K562 (cell line): ENCODE results near the gene MTX3. TPM values are rescaled to one million over a fixed set of nuclear protein-coding genes. Genes with fewer than 3 reads are reported as not detected.

Experiments
- ATAC-seq: fragments of 200-7000 bp; cut with Tn5 transposase; 3 replicates; pipeline ENCODE4 v1.9.1; 2020; ENCODE audit warnings: moderate library complexity
- BruUV-seq: library from RNA; stranded (reverse); fragments of 400-500 nt; replicated peaks from 2 replicates; lab custom pipeline; 2021; lab: Mats Ljungman, UMichigan
- CTCF ChIA-PET: fragments of 300-600 bp; formaldehyde crosslinking; extraction: SDS; loops from one replicate; lab custom pipeline; 2021; ENCODE audit warnings: low intra/inter-chr PET ratio; lab: Yijun Ruan, JAX
- POLR2A ChIA-PET: fragments of 300-600, 350-650 bp; sonication (Branson Sonifier 250); formaldehyde crosslinking; extraction: SDS; loops from one replicate; lab custom pipeline; 2021; ENCODE audit warnings: antibody characterized with exemption, inconsistent platforms; lab: Yijun Ruan, JAX
- DNase-seq, 4 experiments: peaks; one replicate each; pipeline versions ENCODE4 v3.0.0 to v3.0.0-alpha.2; 2011 to 2018; ENCODE audit warnings: low spot score in 3 of 4, mixed read lengths in 3 of 4; ENCODE audit errors: extremely low read depth in 1 of 4
- FAIRE-seq: peaks from 2 replicates; lab custom pipeline; 2011; peaks lifted over from hg19 to GRCh38; lab: Jason Lieb, UNC
- H2AFZ ChIP-seq: 2 replicates; pipeline ENCODE4 v1.6.0; 2011; ENCODE audit warnings: low read depth, low read length, control low read depth, inconsistent platforms
- H3K27ac ChIP-seq: fragments of 200-600 bp; 3 replicates; pipeline ENCODE4 v1.8.0; 2011; ENCODE audit warnings: low read depth, mild to moderate bottlenecking, control low read depth, inconsistent platforms, low read length, moderate library complexity, mixed read lengths; ENCODE audit errors: extremely low read depth
- H3K27me3 ChIP-seq, 2 experiments: fragments of 300-600 bp in 1 of 2; 2 replicates in 1 of 2; 3 replicates in 1 of 2; pipeline versions ENCODE4 v1.6.0 to v1.8.0; 2011; ENCODE audit warnings: inconsistent platforms in 2 of 2, low read length in 2 of 2, mild to moderate bottlenecking in 1 of 2, mixed read lengths in 1 of 2, moderate library complexity in 1 of 2; ENCODE audit not compliant: control insufficient read depth in 2 of 2, insufficient read depth in 2 of 2
- H3K36me3 ChIP-seq: fragments of 300-600 bp; 3 replicates; pipeline ENCODE4 v1.8.0; 2011; ENCODE audit warnings: mild to moderate bottlenecking, low read length, inconsistent platforms; ENCODE audit not compliant: control insufficient read depth, insufficient read depth
- H3K4me1 ChIP-seq, 2 experiments: fragments of 200-600 bp in 1 of 2; replicated peaks in 1 of 2; 2 replicates in 1 of 2; 3 replicates in 1 of 2; pipeline versions ENCODE4 v1.5.1 to v1.8.0; 2011; ENCODE audit warnings: inconsistent platforms in 2 of 2, low read length in 2 of 2, mild to moderate bottlenecking in 1 of 2, mixed read lengths in 1 of 2, moderate library complexity in 1 of 2; ENCODE audit not compliant: control insufficient read depth in 2 of 2, insufficient read depth in 2 of 2
- H3K4me2 ChIP-seq: 2 replicates; pipeline ENCODE4 v1.6.1; 2011; ENCODE audit warnings: low read length, control low read depth, inconsistent platforms, mixed read lengths; ENCODE audit not compliant: insufficient read depth
- H3K4me3 ChIP-seq: fragments of 200-600 bp; sonication (generic), shearing (Covaris generic); 2 replicates; pipeline ENCODE4 v1.5.1; 2016; ENCODE audit warnings: control low read depth, inconsistent platforms
- H3K79me2 ChIP-seq: fragments of 200-600 bp; 3 replicates; pipeline ENCODE4 v1.8.0; 2011; ENCODE audit warnings: low read length, inconsistent platforms; ENCODE audit not compliant: control insufficient read depth, insufficient read depth
- H3K9ac ChIP-seq, 2 experiments: 2 replicates each; pipeline versions ENCODE4 v1.6.0 to v1.6.1; 2011; ENCODE audit warnings: low read depth in 2 of 2, low read length in 2 of 2, control low read depth in 1 of 2, inconsistent platforms in 1 of 2, mild to moderate bottlenecking in 1 of 2, mixed read lengths in 1 of 2; ENCODE audit not compliant: insufficient read depth in 1 of 2
- H3K9me1 ChIP-seq: one replicate; pipeline ENCODE4 v1.6.0; 2011; ENCODE audit warnings: inconsistent platforms, mild to moderate bottlenecking, low read length, moderate library complexity; ENCODE audit not compliant: control insufficient read depth, insufficient read depth
- H3K9me3 ChIP-seq: replicated peaks from 2 replicates; pipeline ENCODE4 v1.5.1; 2011; ENCODE audit warnings: low read depth, low read length, inconsistent platforms; ENCODE audit not compliant: control insufficient read depth, insufficient read depth
- H4K20me1 ChIP-seq: replicated peaks from 2 replicates; pipeline ENCODE4 v1.6.1; 2011; ENCODE audit warnings: low read length, inconsistent platforms, mixed read lengths; ENCODE audit not compliant: control insufficient read depth, insufficient read depth
- FOXA1 ChIP-seq: fragments of 450-650 bp; IDR thresholded peaks from 2 replicates; pipeline ENCODE4 v1.6.1; 2016; ENCODE audit warnings: mild to moderate bottlenecking, borderline replicate concordance
- FOXJ3 ChIP-seq: sonication (generic); formaldehyde crosslinking; IDR thresholded peaks from 2 replicates; pipeline ENCODE4 v1.4.0; 2020; ENCODE audit warnings: mild to moderate bottlenecking, missing genetic modification reagents
- POLR3G ChIP-seq: IDR thresholded peaks from 2 replicates; pipeline ENCODE4 v1.6.1; 2011; ENCODE audit not compliant: insufficient read length, insufficient replicate concordance; ENCODE audit errors: extremely low read depth
- ZNF778 ChIP-seq: fragments of 450-650 bp; formaldehyde crosslinking; IDR thresholded peaks from 2 replicates; pipeline ENCODE4 v1.4.0; 2020; ENCODE audit warnings: mild to moderate bottlenecking, moderate library complexity
- WGBS: fragments of 100-300 bp; shearing (Covaris generic); methylation state at CpG from one replicate; pipeline ENCODE4 v1.1.6; 2016; ENCODE audit warnings: low coverage, mixed read lengths; ENCODE audit not compliant: insufficient coverage; ENCODE audit errors: missing lambda C conversion rate; 5-methylcytosine and 5-hydroxymethylcytosine counted together
- in situ Hi-C: fragments of 300-500 bp; cut with MboI; formaldehyde crosslinking; loops from 4 replicates; pipeline ENCODE4 v1.15.0; 2018; ENCODE audit warnings: inconsistent platforms, mixed read lengths
- intact Hi-C: fragments of 100-400 bp; cut with micrococcal nuclease; formaldehyde crosslinking; loops from 2 replicates; pipeline ENCODE4 v1.14.2; 2022
- polyA plus RNA-seq, 8 experiments: library from polyadenylated mRNA; depleted of rRNA in 4 of 8; stranded (reverse) in 5 of 8; unstranded in 3 of 8; fragments of >200 nt; fragmentation: Nextera tagmentation in 2 of 8; fragmentation: Illumina TruSeq in 1 of 8; extraction: Ambion mirVana in 2 of 8; extraction: Trizol in 1 of 8; gene quantifications; 2 replicates each; pipeline versions ENCODE4 v1.2.1 to v1.2.3, GENCODE V29; 2011 to 2014; ENCODE audit warnings: inconsistent platforms in 1 of 8, missing spikeins in 1 of 8
- total RNA-seq, 7 experiments: library from RNA; depleted of rRNA in 6 of 7; stranded (reverse); fragments of >200 nt in 6 of 7; fragmentation: Illumina TruSeq in 2 of 7; extraction: Trizol in 2 of 7; gene quantifications; 2 replicates each; pipeline versions ENCODE4 v1.2.1 to v1.2.3, GENCODE V29; 2011 to 2021; ENCODE audit warnings: low replicate concordance in 1 of 7
- TF ChIP-seq, protein P1 (sequence below), 2 experiments: fragments of 450-650 bp in 1 of 2; IDR thresholded peaks; 2 replicates each; pipeline ENCODE4 v1.6.1; 2011 to 2017; ENCODE audit warnings: low read depth in 2 of 2, antibody characterized with exemption in 1 of 2, borderline replicate concordance in 1 of 2, low read length in 1 of 2, mild to moderate bottlenecking in 1 of 2, mixed read lengths in 1 of 2; ENCODE audit not compliant: control insufficient read depth in 1 of 2
- TF ChIP-seq, protein P2 (sequence below): fragments of 250-450 bp; sonication (Bioruptor Pico); IDR thresholded peaks from 2 replicates; pipeline ENCODE4 v1.4.0; 2020; ENCODE audit warnings: mild to moderate bottlenecking
- TF ChIP-seq, protein P3 (sequence below): IDR thresholded peaks from 3 replicates; pipeline ENCODE4 v1.6.1; 2011; ENCODE audit warnings: borderline replicate concordance, mild to moderate bottlenecking, moderate library complexity; ENCODE audit not compliant: insufficient read length; ENCODE audit errors: extremely low read depth
- TF ChIP-seq, protein P4 (sequence below): fragments of 250-450 bp; sonication (Bioruptor Pico); IDR thresholded peaks from 2 replicates; pipeline ENCODE4 v1.5.0; 2021

The MTX3 gene
- total and polyA plus RNA-seq, 9 of the 15 experiments (the other 6 are each of a cell fraction or from before 2014, with no cell fraction given): 0.04 to 0.36 (median 0.15) TPM; not detected in 1

DNA sequence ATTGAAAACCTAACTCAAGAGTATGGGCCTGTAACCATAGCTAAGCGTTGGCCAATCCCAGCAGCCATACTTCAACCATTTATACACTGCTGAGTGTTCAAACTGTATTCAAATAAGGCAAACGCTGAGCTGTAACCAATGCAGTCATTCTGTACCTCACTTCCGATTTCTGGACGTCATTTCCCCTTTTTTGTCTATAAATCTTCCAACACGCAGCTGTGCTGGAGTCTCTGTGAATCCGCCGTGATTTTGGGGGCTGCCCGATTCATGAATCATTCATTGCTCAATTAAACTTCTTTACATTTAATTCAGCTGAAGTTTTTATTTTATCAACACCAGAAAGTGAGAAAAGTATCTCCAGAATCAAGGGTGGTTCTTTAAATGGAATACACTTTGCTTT, 31.7 kb downstream of the MTX3 start (continued):
- TF ChIP-seq, protein P1, sequence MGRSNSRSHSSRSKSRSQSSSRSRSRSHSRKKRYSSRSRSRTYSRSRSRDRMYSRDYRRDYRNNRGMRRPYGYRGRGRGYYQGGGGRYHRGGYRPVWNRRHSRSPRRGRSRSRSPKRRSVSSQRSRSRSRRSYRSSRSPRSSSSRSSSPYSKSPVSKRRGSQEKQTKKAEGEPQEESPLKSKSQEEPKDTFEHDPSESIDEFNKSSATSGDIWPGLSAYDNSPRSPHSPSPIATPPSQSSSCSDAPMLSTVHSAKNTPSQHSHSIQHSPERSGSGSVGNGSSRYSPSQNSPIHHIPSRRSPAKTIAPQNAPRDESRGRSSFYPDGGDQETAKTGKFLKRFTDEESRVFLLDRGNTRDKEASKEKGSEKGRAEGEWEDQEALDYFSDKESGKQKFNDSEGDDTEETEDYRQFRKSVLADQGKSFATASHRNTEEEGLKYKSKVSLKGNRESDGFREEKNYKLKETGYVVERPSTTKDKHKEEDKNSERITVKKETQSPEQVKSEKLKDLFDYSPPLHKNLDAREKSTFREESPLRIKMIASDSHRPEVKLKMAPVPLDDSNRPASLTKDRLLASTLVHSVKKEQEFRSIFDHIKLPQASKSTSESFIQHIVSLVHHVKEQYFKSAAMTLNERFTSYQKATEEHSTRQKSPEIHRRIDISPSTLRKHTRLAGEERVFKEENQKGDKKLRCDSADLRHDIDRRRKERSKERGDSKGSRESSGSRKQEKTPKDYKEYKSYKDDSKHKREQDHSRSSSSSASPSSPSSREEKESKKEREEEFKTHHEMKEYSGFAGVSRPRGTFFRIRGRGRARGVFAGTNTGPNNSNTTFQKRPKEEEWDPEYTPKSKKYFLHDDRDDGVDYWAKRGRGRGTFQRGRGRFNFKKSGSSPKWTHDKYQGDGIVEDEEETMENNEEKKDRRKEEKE (IDR thresholded peaks at IDR 0.05; ENCODE audit: borderline replicate concordance in 1 of 2, control insufficient read depth in 1 of 2, low read depth in 2 of 2, low read length in 1 of 2): no peak
- TF ChIP-seq FOXA1 (no peak), FOXJ3 (no peak)

DNA sequence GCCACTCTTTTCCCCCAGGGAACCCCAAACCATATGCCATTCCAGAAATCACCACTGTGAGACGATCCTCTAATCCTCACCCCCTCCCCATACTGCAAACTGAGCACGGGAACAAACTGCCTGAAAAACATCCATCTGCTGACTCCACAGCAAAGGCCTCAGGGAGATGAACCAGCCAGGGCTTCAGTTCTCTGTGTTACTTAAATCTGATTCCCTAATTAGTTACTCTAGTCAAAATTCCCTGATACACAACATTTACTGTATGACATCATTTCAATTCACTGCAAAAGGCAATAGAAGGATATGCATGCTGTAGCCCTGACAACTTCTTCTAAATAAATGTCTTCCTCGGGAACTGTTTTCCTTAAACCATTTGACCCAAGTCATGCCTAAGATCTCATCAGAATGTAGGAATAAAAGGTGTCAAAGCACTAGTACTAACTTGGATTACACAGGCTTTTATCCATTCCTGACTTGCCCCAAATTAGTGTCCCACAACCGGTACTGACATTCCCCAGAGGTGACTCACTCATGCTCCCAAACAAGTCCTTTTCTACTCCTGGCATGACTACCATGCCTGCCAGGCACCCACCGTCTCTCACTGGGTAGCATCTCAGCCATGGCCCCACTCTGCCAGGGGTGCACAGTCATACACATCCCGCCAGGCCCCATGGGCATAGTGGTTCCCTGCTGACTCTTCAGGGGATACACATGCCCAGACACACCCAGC, 35.0 kb downstream of the MTX3 start:
- Histone ChIP-seq H3K4me2 (no peak overlapping the region), H3K9me3 (no peaks in the 10 kb centered on the region), H3K79me2 (no peaks in the 10 kb centered on the region), H3K4me1 (no peaks in the 10 kb centered on the region), H3K36me3 (no peaks in the 10 kb centered on the region), H3K9me1 (no peaks in the 10 kb centered on the region), H4K20me1 (no peaks in the 10 kb centered on the region), H3K27me3 (peaks cover 2 to 28% of the 10 kb centered on the region in 2 experiments; a peak in 3 of 5 replicates), H3K4me3 (no peak overlapping the region), H2AFZ (no peak overlapping the region), H3K9ac (no peak overlapping the region), H3K27ac (no peak overlapping the region)
- intact Hi-C loops: no loop called here
- in situ Hi-C loops: no loop called here
- BruUV-seq: no TSS peak
- no peak for FAIRE-seq
- CTCF ChIA-PET: interaction anchor here (0.7 kb wide), 1 partner anchor 828 kb away, joined by 3 read pairs; no protein-coding TSS in a partner anchor
- POLR2A ChIA-PET: interaction anchor here (1.1 kb wide), 1 partner anchor 12 kb away, joined by 3 read pairs; no protein-coding TSS in a partner anchor
- WGBS: 0% methylated on average over 6 of the region's 6 CpGs
- no peak for DNase-seq
- ATAC-seq: no peak
- TF ChIP-seq, protein P2, sequence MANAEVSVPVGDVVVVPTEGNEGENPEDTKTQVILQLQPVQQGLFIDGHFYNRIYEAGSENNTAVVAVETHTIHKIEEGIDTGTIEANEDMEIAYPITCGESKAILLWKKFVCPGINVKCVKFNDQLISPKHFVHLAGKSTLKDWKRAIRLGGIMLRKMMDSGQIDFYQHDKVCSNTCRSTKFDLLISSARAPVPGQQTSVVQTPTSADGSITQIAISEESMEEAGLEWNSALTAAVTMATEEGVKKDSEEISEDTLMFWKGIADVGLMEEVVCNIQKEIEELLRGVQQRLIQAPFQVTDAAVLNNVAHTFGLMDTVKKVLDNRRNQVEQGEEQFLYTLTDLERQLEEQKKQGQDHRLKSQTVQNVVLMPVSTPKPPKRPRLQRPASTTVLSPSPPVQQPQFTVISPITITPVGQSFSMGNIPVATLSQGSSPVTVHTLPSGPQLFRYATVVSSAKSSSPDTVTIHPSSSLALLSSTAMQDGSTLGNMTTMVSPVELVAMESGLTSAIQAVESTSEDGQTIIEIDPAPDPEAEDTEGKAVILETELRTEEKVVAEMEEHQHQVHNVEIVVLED (CRISPR knock-in tag): no peak
- TF ChIP-seq ZNF778 (CRISPR knock-in tag) (no peak), POLR3G (no peak)
- TF ChIP-seq, protein P3, sequence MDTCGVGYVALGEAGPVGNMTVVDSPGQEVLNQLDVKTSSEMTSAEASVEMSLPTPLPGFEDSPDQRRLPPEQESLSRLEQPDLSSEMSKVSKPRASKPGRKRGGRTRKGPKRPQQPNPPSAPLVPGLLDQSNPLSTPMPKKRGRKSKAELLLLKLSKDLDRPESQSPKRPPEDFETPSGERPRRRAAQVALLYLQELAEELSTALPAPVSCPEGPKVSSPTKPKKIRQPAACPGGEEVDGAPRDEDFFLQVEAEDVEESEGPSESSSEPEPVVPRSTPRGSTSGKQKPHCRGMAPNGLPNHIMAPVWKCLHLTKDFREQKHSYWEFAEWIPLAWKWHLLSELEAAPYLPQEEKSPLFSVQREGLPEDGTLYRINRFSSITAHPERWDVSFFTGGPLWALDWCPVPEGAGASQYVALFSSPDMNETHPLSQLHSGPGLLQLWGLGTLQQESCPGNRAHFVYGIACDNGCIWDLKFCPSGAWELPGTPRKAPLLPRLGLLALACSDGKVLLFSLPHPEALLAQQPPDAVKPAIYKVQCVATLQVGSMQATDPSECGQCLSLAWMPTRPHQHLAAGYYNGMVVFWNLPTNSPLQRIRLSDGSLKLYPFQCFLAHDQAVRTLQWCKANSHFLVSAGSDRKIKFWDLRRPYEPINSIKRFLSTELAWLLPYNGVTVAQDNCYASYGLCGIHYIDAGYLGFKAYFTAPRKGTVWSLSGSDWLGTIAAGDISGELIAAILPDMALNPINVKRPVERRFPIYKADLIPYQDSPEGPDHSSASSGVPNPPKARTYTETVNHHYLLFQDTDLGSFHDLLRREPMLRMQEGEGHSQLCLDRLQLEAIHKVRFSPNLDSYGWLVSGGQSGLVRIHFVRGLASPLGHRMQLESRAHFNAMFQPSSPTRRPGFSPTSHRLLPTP: no peak
- TF ChIP-seq, protein P4, sequence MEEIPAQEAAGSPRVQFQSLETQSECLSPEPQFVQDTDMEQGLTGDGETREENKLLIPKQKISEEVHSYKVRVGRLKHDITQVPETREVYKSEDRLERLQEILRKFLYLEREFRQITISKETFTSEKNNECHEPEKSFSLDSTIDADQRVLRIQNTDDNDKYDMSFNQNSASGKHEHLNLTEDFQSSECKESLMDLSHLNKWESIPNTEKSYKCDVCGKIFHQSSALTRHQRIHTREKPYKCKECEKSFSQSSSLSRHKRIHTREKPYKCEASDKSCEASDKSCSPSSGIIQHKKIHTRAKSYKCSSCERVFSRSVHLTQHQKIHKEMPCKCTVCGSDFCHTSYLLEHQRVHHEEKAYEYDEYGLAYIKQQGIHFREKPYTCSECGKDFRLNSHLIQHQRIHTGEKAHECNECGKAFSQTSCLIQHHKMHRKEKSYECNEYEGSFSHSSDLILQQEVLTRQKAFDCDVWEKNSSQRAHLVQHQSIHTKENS (CRISPR knock-in tag): no peak
